NCI-H69 (cell line): ENCODE measurements around the gene TP53I3.
A peak's percentile ranks its signal among the peaks of the same experiment; 100 is the strongest.
"Not testable (repeated sequence)": the region's sequence is repeated elsewhere in the genome, so short reads cannot be mapped to it uniquely, and the experiment has no call there.

Experiments
- DNase-seq: peaks from one replicate; lab custom pipeline; 2025; lab: John Stamatoyannopoulos, UW

Gene TP53I3

DNA sequence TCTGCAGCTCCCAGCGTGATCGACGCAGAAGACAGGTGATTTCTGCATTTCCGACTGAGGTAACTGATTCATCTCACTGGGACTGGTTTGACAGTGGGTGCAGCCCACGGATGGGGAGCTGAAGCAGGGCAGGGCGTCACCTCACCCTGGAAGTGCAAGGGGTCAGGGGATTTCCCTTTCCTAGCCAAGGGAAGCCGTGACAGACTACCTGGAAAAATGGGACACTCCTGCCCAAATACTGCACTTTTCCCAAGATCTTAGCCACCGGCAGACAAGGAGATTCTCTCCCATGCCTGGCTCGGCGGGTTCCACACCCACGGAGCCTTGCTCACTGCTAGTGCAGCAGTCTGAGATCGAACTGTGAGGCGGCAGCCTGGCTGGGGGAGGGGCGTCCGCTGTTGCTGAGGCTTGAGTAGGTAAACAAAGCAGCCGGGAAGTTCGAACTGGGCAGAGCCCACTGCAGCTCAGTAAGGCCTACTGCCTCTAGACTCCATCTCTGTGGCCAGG is 10.6 kb upstream of the TP53I3 start:
- not testable (repeated sequence) for DNase-seq

DNA sequence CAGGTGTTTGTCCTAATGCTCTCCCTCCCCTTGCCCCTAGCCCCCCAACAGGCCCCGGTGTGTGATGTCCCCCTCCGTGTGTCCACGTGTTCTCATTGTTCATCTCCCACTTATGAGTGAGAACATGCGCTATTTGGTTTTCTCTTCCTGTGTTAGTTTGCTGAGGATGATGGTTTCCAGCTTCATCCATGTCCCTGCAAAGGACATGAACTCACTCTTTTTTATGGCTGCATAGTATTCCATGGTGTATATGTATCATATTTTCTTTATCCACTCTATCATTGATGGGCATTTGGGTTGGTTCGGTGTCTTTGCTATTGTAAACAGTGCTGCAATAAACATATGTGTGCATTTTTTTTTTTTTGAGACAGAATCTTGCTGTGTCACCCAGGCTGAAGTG is 8.6 kb upstream of the TP53I3 start:
- not testable (repeated sequence) for DNase-seq

- DNase-seq = no peak
Observed at GRCh38 chr2:24088821-24089359, 4.3 kb upstream of the TP53I3 start.

- DNase-seq = no peak
Observed at GRCh38 chr2:24087032-24087431, 2.4 kb upstream of the TP53I3 start.

DNA sequence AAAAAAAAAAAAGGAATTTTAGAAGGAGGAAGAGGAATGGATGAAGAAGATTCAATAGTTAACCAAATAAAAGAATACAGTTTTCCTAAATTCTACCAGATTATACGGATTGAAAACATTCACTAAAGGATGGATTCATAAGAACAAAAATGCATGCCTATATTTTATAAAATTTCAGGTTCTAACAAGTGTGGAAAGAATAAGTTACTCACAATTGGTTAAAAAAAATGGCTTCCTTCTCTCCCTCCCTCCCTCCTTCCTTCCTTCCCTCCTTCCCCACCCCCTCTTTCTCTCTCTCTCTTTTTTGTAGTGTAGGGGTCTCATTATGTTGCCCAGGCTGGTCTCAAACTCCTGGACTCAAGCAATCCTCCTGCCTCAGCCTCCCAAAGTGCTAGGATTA is 1.6 kb upstream of the TP53I3 start:
- no peak for DNase-seq

DNA sequence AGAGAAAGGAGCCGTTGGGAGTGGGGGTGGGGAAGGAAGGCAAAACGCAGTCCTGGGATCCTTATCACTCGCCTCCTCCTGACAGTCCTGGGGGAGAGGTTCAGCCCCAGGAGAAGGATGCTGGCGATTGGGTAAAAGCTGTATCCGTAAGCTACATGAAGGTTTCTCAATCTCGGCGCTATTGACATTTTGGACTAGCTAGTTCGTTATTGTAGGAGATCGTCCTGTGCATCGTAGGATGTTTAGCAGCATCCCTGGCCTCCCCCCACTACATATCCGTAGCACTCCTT is 511 bp upstream of the TP53I3 start:
- no peak for DNase-seq

DNA sequence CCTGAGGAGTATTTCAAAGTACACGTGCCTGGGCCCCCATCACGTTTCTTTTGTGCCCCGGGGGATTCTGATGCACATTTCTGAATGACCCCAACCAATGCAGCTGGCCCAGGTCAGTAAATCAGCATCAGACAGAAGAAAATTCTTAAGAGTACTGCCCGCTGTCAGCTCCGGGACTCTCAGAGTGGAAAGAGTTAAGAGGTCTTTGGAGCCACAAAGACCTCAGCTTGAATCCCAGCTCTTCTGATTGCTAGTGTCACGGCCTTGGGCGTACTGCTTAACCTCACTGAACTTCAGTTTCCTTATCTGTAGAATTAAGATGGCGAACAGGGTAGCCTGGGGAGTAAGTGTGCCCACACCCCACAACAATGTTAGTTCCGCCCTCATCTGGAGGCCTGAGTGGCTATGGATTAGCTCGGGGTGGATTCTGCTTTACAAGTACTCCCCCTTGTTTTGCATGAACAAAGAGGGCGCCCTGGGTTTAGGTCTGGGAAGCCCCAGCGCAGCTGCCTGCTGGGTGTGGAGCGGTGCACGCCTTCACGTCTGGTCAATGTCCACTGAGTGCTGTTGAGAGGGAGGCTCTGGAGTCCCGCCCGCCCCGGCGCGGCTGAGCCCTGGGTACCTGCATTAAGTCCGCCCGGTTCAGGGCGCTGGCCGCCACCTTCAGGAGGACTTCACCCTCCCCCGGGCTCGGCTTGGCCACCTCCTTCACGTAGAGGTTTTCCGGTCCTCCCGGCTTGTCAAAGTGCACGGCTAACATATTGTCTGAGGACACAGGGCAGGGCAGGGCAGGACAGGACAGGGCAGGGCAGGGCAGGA is 858 bp downstream of the TP53I3 start:
- DNase-seq = peak; percentile 68

DNA sequence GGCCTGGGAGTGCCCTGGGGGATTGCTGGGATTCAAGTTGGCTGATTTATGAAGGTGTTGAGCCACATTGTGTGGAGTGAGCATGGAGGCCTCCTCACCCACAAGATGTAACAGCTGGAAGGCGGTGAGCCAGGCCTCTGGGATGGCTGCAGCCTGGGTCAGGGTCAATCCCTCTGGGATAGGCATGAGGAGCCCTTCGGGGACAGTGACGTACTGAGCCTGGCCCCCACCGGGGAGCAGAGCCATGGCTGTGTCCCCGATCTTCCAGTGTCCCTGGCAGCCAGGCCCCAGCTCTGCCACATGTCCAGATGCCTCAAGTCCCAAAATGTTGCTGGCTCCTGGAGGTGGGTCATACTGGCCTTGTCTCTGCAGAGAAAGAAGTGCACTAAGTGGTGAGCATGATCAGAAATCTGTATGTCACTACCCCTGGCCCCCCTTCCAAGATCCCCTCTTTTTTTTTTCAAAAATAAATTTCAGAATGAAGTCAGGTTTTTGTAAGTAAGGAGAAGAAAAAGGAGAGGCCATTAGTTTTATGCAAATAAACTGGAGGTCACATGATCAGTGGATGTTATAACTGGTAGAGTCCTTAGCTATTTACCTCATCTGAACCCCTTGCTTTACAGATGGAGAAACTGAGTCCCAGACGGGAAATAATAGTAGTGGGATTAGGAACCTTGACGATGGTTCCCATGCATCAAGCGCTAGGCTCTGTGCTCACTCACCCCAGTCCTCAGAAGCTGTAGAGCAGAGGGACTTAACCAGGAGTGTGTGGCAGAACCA is 1.7 kb downstream of the TP53I3 start:
- no peak for DNase-seq

DNA sequence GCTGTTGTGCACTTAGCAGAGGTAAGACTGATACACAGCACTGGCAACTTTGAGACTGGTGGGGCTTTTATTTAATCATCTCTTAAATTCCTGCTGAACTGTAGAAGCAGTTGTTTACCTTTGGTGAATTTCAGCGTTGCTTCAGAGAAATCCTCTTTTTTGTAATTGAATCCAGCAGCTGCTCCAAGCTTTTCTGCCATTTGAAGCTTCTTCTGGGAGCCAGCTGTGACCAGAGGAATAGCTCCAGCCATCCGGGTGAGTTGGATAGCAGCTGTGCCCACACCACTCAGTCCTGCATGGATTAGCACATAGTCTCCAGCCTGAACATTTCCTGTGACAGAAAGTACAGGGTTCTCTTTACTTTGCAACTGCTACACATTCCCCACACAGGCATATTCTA is 3.9 kb downstream of the TP53I3 start:
- no peak for DNase-seq

- no peak for DNase-seq
Observed at GRCh38 chr2:24077879-24078278, 6.8 kb downstream of the TP53I3 start.

DNA sequence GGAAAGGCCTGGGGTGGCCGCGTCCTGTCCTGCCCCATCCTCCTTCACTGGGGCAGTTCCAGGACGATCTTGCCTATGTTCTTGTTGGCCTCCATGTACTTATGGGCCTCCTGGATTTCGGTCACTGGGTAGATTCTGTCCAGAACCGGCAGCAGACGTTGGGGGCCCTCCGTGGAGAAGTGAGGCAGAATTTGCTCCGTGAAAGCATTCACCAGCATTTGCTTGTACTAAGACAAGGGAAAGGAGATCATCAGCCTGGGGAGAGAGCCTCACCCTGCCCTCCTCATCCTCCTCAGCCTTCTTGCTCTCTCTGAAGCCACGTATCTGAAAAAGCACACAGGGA is 7.1 kb downstream of the TP53I3 start:
- no peak for DNase-seq

DNA sequence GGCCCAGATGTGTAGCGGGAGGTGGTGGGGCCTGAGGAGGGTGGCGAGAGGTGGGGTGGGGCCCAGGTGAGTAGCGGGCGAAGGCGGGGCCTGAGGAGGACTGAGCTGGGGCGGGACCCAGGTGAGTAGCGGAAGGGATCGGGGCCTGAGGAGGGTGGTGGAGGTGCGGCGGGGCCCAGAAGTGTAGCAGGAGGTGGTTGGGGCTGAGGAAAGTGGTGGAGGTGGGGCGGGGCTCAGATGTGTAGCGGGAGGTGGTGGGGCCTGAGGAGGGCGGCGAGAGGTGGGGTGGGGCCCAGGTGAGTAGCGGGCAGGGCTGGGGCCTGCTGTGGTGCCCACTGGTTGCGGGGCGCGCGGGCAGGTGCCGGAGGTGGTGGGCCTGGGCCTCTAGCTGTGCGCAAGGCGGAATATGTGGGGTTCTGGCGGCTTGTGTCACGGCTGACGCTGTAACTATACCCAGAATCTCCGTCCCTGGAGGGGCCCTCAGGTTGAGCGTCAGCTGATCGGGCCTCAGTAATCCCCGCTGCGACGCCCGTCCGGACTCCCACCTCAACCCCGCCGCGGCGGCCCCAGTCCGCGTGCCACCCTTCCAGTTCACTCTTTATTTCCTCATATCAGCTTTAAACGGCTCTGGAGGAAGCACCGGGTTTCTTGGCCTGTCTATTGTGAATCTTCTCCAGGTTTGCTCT is 7.6 kb downstream of the TP53I3 start:
- DNase-seq = peak; percentile 60

DNA sequence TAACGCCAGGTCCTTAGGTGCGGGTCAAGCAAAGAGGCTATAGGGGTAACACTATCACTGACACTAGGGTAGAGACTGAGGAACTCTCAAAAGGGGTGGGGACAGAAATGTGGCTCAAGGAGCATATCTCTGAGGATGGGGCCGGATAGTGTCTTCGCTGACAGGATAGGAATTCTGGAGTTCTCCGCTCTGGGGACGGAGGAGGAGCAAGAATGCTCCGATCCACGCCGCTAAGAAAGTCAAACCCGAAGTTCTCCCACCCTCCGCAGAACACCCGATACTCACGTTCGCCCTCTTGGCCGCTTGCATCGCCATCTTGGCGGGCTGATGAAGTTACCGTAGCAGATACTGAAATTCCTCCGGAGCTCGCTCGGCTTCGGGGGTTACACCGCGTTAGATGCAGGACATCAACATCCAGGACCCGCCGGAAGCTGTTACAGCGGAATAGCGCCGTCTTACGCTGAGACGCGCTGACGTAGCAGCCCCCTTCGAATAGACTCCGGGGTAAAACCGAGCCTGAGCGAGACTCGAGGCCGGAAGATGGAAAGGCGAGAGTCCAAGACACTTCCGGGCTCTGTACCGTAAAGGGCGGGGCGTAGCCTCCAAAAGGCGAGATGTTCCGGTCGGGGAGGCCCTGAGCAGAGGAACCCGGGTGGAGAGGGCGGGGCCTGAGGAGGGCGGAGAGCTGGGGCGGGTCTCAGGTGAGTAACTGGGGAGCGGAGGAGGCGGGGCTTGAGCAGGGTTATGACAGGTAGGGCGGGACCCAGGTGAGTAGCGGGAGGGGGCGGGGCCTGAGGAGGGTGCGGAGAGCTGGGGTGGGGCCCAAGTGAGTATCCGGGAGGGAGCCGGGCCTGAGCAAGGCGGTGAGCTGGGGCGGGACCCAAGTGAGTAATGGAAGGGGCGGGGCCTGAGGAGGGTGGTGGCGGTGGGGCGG is 8.5 kb downstream of the TP53I3 start, which contains the start of gene SF3B6:
Gene SF3B6, minus strand, starts transcription at position 412 of the 934 bp plus-strand sequence. Its CDS starts 97 bp downstream, at position 315.
- peak; percentile 98 for DNase-seq

DNA sequence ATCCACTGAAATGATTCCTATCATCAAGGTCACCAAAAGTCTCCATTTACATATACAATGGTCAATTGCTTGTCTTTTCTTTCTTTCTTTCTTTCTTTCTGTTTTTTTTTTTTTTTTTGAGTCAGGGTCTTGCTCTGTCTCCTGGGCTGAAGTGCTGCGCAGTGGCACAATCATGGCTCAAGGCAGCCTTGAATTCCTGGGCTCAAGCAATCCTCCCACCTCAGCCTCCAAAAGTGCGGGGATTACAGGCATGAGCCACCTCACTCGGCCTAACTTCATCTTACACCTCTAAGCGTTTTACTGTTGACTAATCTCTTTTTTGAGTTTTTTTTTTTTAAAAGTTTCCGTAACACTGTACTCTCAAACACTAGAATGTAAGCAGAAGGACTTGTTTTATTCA is 9.4 kb downstream of the TP53I3 start:
- DNase-seq = no peak

DNA sequence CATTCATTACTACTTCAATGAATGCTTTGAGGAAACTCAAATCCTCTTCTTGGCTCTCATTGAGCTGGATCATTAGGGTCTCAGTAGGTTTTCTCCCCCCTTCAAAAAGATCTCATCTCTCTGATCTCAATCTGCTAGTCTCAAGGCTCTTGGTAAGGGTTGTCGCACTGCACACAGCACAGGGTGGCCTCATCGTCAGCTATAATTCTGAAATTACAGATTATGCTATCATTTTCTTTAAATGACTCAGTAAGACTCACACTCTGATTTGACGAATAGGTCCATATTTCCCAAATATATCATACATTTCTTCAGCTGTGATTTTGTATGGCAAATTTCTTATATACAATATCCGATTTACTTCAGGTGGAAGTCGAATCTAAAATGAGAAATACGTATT is 10.8 kb downstream of the TP53I3 start:
- DNase-seq = no peak

GRCh38 chr2:24072259-24072658 is 12.4 kb downstream of the TP53I3 start:
- no peak for DNase-seq

GRCh38 chr2:24065341-24065740 is 19.3 kb downstream of the TP53I3 start:
- no peak for DNase-seq

DNA sequence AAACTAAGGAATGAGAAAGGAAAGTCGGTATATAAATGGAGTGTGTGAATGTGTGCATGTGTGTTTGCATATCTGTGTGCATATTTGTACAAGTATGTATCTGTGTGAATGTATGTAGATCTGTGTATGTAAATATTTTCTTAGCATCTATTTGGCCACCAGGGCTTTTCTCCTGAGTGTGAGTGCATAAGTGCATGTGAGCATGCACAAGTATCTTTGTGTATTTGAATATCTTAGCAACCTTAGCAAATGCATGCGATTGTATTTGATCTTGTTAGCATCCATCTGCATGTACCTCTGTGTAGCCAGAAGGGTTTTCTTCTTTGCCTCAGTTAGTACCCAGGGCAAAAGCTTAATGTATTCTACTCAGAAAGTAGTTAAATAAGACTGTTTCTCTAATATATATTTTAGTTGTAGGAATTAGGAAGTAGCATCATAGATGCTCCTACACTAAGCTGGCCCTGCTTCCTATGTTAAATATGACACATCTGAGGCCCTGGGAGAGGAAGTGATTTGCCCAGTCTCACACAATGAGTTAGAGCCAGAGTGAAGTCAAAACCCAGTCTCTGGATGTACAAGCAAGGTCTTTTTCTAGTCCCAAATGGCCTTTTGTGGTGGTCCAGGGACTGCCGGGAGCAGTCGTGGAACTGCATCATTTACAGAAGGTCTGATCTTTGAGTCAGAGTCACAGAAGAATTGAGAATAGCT is 25.9 kb downstream of the TP53I3 start:
- no peak for DNase-seq

DNA sequence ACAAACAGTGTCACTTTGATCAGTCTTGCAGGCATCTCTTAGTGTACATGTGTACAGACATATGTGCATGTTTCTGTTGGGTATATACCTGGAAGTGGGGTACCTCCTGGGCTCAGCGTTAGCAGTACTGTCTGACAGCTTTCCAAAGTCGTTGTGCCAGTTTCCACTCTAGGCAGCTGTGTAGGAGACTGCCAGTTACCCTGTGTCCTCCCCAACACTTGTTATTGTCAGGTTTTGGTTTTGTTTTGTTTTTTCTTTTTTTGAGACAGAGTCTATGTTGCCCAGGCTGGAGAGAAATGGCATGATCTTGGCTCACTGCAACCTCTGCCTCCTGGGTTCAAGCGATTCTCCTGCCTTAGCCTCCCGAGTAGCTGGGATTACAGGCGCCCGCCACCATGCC is 28.9 kb downstream of the TP53I3 start:
- DNase-seq = no peak

- no peak for DNase-seq
Observed at GRCh38 chr2:24054366-24055010, 30.1 kb downstream of the TP53I3 start.
